Measurements from ENCODE around the gene CNTNAP2. TPM values are rescaled to one million over a fixed set of nuclear protein-coding genes. Genes with fewer than 3 reads are reported as not detected.

The CNTNAP2 gene
- total RNA-seq, 1 experiment from 2014 or later = 42.5 TPM

DNA sequence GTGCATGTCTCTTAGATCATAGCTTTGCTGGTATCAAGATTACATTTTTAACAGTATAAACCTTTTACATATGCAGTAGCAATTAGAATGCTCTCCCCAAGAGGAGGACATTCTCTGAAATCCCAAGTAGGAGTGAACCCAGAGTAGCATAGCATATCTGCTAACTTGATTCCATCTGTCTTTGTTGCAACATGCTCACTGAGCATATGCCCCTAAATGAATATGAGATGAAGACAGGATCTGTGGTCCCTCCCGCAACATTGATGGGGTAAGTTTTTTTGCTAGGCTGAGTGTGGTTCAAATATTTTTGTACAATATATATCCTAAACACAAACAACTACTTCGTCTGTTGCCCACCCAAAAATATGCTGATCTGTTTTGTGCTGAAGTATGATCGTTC is 1939.8 kb downstream of the CNTNAP2 start:
- TF ChIP-seq, protein P1, sequence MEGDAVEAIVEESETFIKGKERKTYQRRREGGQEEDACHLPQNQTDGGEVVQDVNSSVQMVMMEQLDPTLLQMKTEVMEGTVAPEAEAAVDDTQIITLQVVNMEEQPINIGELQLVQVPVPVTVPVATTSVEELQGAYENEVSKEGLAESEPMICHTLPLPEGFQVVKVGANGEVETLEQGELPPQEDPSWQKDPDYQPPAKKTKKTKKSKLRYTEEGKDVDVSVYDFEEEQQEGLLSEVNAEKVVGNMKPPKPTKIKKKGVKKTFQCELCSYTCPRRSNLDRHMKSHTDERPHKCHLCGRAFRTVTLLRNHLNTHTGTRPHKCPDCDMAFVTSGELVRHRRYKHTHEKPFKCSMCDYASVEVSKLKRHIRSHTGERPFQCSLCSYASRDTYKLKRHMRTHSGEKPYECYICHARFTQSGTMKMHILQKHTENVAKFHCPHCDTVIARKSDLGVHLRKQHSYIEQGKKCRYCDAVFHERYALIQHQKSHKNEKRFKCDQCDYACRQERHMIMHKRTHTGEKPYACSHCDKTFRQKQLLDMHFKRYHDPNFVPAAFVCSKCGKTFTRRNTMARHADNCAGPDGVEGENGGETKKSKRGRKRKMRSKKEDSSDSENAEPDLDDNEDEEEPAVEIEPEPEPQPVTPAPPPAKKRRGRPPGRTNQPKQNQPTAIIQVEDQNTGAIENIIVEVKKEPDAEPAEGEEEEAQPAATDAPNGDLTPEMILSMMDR (IDR thresholded peaks at IDR 0.05; ENCODE audit: insufficient read depth in 1 of 2, low read depth in 1 of 2, low read length in 1 of 2, severe bottlenecking in 1 of 2, unreplicated experiment in 1 of 2) = no peak
- Histone ChIP-seq H3K27me3 (replicated peaks; ENCODE audit: control insufficient read depth, insufficient read depth, low read length) (no peaks in the 10 kb centered on the region), H3K4me1 (no peaks in the 10 kb centered on the region), H3K4me3 (ENCODE audit: low read depth, low read length) (no peak overlapping the region), H3K36me3 (ENCODE audit: control insufficient read depth, insufficient read depth, low read length) (no peaks in the 10 kb centered on the region), H3K9me3 (no peaks in the 10 kb centered on the region)
- intact Hi-C loops (cut with micrococcal nuclease; ENCODE audit: unreplicated experiment) = no loop called here
- DNase-seq = no peak
- Mint-ChIP-seq H3K36me3 (ENCODE audit: insufficient read depth, unreplicated experiment) (no peaks in the 10 kb centered on the region), H3K4me1 (ENCODE audit: low read depth, unreplicated experiment) (no peaks in the 10 kb centered on the region), H3K4me3 (ENCODE audit: unreplicated experiment) (no peak overlapping the region), H3K9me3 (ENCODE audit: unreplicated experiment) (no peaks in the 10 kb centered on the region), H3K27ac (ENCODE audit: unreplicated experiment) (no peak overlapping the region), H3K27me3 (ENCODE audit: insufficient read depth, unreplicated experiment) (no peaks in the 10 kb centered on the region)
- ChIA-PET CTCF (no interaction called here), POLR2A (no interaction called here)
- BruUV-seq (replicated peaks) = no TSS peak

DNA sequence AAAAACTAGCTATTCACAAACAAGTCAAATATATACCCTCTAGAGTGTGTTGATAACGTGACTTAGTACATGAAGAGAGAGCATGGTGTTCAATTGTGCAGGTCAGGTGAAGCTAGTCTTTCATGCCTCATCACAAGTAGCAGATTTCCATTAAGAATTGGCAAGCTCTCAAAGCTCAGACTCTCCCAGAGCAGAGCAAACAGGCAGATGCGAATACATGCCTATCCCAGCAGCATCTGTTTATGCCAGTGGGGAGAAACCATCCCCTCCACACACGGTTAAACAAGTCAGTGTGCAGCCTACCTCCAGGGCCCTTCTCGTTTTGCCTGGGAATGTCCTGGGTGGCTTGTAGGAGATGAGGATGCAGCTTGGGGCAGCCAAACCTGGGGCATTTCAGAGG is 1941.5 kb downstream of the CNTNAP2 start:
- intact Hi-C loops (cut with micrococcal nuclease; ENCODE audit: unreplicated experiment) = no loop called here
- Mint-ChIP-seq H3K36me3 (ENCODE audit: insufficient read depth, unreplicated experiment) (no peaks in the 10 kb centered on the region), H3K9me3 (ENCODE audit: unreplicated experiment) (peaks cover 3% of the 10 kb centered on the region), H3K4me3 (ENCODE audit: unreplicated experiment) (no peak overlapping the region), H3K27me3 (ENCODE audit: insufficient read depth, unreplicated experiment) (no peaks in the 10 kb centered on the region), H3K27ac (ENCODE audit: unreplicated experiment) (no peak overlapping the region), H3K4me1 (ENCODE audit: low read depth, unreplicated experiment) (no peaks in the 10 kb centered on the region)
- ChIA-PET CTCF (no interaction called here), POLR2A (no interaction called here)
- TF ChIP-seq, protein P1 (IDR thresholded peaks at IDR 0.05; ENCODE audit: insufficient read depth in 1 of 2, low read depth in 1 of 2, low read length in 1 of 2, severe bottlenecking in 1 of 2, unreplicated experiment in 1 of 2) = no peak
- no peaks in the 10 kb centered on the region for H3K9me3 ChIP-seq
- no peak overlapping the region for H3K4me3 ChIP-seq (ENCODE audit: low read depth, low read length)
- BruUV-seq (replicated peaks) = no TSS peak
- no peaks in the 10 kb centered on the region for H3K27me3 ChIP-seq (replicated peaks; ENCODE audit: control insufficient read depth, insufficient read depth, low read length)
- no peaks in the 10 kb centered on the region for H3K4me1 ChIP-seq
- DNase-seq = no peak
- H3K36me3 ChIP-seq (ENCODE audit: control insufficient read depth, insufficient read depth, low read length) = no peaks in the 10 kb centered on the region

DNA sequence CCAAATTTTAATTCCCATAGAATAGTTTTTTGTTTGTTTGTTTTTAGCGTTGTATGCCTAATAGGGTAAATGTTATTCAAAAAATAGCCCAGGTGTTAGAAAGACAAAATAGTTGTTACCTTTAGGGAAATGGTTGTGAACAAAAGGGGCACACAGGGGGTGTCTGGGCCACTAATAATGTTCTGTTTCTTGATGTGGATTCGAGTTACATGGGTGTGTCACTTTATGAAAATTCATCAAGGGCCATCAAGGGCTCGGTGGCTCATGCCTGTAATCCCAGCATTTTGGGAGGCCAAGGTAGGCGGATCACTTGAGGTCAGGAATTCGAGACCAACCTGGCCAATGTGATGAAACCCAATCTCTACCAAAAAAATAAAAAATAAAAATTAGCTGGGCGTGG is 1942.2 kb downstream of the CNTNAP2 start:
- H3K27ac Mint-ChIP-seq (ENCODE audit: unreplicated experiment) = no peak overlapping the region
- no TSS peak for BruUV-seq (replicated peaks)
- peaks cover 10% of the 10 kb centered on the region for H3K9me3 Mint-ChIP-seq (ENCODE audit: unreplicated experiment)
- TF ChIP-seq, protein P1 (IDR thresholded peaks at IDR 0.05; ENCODE audit: insufficient read depth in 1 of 2, low read depth in 1 of 2, low read length in 1 of 2, severe bottlenecking in 1 of 2, unreplicated experiment in 1 of 2) = no peak
- H3K27me3 ChIP-seq (replicated peaks; ENCODE audit: control insufficient read depth, insufficient read depth, low read length) = no peaks in the 10 kb centered on the region
- ChIA-PET CTCF (no interaction called here), POLR2A (no interaction called here)
- no peaks in the 10 kb centered on the region for H3K4me1 Mint-ChIP-seq (ENCODE audit: low read depth, unreplicated experiment)
- no peaks in the 10 kb centered on the region for H3K9me3 ChIP-seq
- no peaks in the 10 kb centered on the region for H3K36me3 Mint-ChIP-seq (ENCODE audit: insufficient read depth, unreplicated experiment)
- intact Hi-C loops (cut with micrococcal nuclease; ENCODE audit: unreplicated experiment) = no loop called here
- no peaks in the 10 kb centered on the region for H3K36me3 ChIP-seq (ENCODE audit: control insufficient read depth, insufficient read depth, low read length)
- no peak overlapping the region for H3K4me3 ChIP-seq (ENCODE audit: low read depth, low read length)
- no peak overlapping the region for H3K4me3 Mint-ChIP-seq (ENCODE audit: unreplicated experiment)
- no peak for DNase-seq
- no peaks in the 10 kb centered on the region for H3K4me1 ChIP-seq
- H3K27me3 Mint-ChIP-seq (ENCODE audit: insufficient read depth, unreplicated experiment) = no peaks in the 10 kb centered on the region

All from Caco-2 (cell line).